ENCODE measurements around the gene GFM1.
A peak's percentile ranks its signal among the peaks of the same experiment; 100 is the strongest.

GFM1 gene

GRCh38 chr3:158666416-158666815 is 22.1 kb downstream of the GFM1 start:
- no peak for TF ChIP-seq SUZ12 (IDR thresholded peaks at IDR 0.05)
- TF ChIP-seq NFRKB (IDR thresholded peaks at IDR 0.05), result no peak
- no peak for TF ChIP-seq L3MBTL2 (conservative IDR thresholded peaks at IDR 0.05)
- TF ChIP-seq HDGF (IDR thresholded peaks at IDR 0.05; ENCODE audit: borderline replicate concordance), result no peak
- TF ChIP-seq FOXA1 (IDR thresholded peaks at IDR 0.05), result no peak
- TF ChIP-seq TARDBP (IDR thresholded peaks at IDR 0.05), result no peak
- no peak for TF ChIP-seq ELF4 (IDR thresholded peaks at IDR 0.05)
- TF ChIP-seq LEF1 (IDR thresholded peaks at IDR 0.05; ENCODE audit: borderline replicate concordance), result no peak
- no peak for TF ChIP-seq ZNF384 (IDR thresholded peaks at IDR 0.05)
- TF ChIP-seq CTBP1 (IDR thresholded peaks at IDR 0.05; ENCODE audit: borderline replicate concordance), result no peak
- no peak for TF ChIP-seq FOXM1 (IDR thresholded peaks at IDR 0.05; ENCODE audit: borderline replicate concordance)
- TF ChIP-seq, protein P1, sequence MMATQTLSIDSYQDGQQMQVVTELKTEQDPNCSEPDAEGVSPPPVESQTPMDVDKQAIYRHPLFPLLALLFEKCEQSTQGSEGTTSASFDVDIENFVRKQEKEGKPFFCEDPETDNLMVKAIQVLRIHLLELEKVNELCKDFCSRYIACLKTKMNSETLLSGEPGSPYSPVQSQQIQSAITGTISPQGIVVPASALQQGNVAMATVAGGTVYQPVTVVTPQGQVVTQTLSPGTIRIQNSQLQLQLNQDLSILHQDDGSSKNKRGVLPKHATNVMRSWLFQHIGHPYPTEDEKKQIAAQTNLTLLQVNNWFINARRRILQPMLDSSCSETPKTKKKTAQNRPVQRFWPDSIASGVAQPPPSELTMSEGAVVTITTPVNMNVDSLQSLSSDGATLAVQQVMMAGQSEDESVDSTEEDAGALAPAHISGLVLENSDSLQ (IDR thresholded peaks at IDR 0.05), result no peak
- TF ChIP-seq SP1 (IDR thresholded peaks at IDR 0.05), result no peak
- POLR2A ChIA-PET, result no interaction called here
- CTCF ChIA-PET, result no interaction called here
- no peak for DNase-seq (ENCODE audit: extremely low spot score)

GRCh38 chr3:158668506-158668905 is 24.2 kb downstream of the GFM1 start:
- DNase-seq (ENCODE audit: extremely low spot score), result no peak
- CTCF ChIA-PET, result no interaction called here
- TF ChIP-seq SUZ12 (IDR thresholded peaks at IDR 0.05) (no peak), SP1 (IDR thresholded peaks at IDR 0.05) (no peak), BHLHE40 (IDR thresholded peaks at IDR 0.05; ENCODE audit: borderline replicate concordance) (no peak), FOXA1 (IDR thresholded peaks at IDR 0.05) (no peak)
- POLR2A ChIA-PET, result no interaction called here

GRCh38 chr3:158671821-158672214 is 27.5 kb downstream of the GFM1 start:
- ChIA-PET POLR2A (no interaction called here), CTCF (interaction anchor here (0.6 kb wide), 1 partner anchor 12 kb away, joined by 3 read pairs; no protein-coding TSS in a partner anchor)
- peak; percentile 4 for DNase-seq (ENCODE audit: extremely low spot score)
- TF ChIP-seq BHLHE40 (IDR thresholded peaks at IDR 0.05; ENCODE audit: borderline replicate concordance) (no peak), NFRKB (IDR thresholded peaks at IDR 0.05) (no peak), FOXM1 (IDR thresholded peaks at IDR 0.05; ENCODE audit: borderline replicate concordance) (no peak), HDGF (IDR thresholded peaks at IDR 0.05; ENCODE audit: borderline replicate concordance) (no peak), ELF4 (IDR thresholded peaks at IDR 0.05) (no peak)

GRCh38 chr3:158672215-158673176 is 28.2 kb downstream of the GFM1 start, which contains the start of gene LXN:
Gene LXN, minus strand, starts transcription at chr3:158672648. Its CDS starts 170 bp downstream, at chr3:158672478.
- CTCF ChIA-PET, result interaction anchor here (0.6 kb wide), 1 partner anchor 13 kb away, joined by 3 read pairs; no protein-coding TSS in a partner anchor

GRCh38 chr3:158678687-158679086 is 34.4 kb downstream of the GFM1 start:
- TF ChIP-seq FOXK2 (IDR thresholded peaks at IDR 0.05) (no peak), L3MBTL2 (conservative IDR thresholded peaks at IDR 0.05) (no peak), FOXA1 (IDR thresholded peaks at IDR 0.05) (no peak), ZNF384 (IDR thresholded peaks at IDR 0.05) (no peak), HDGF (IDR thresholded peaks at IDR 0.05; ENCODE audit: borderline replicate concordance) (no peak), LEF1 (IDR thresholded peaks at IDR 0.05; ENCODE audit: borderline replicate concordance) (no peak), CTBP1 (IDR thresholded peaks at IDR 0.05; ENCODE audit: borderline replicate concordance) (no peak)
- TF ChIP-seq, protein P1 (IDR thresholded peaks at IDR 0.05), result no peak
- ChIA-PET CTCF (no interaction called here), POLR2A (no interaction called here)
- DNase-seq (ENCODE audit: extremely low spot score), result no peak

More at GRCh38 chr3:158672215-158673176, 28.2 kb downstream of the GFM1 start, which contains the start of gene LXN:
- TF ChIP-seq ELF4 (IDR thresholded peaks at IDR 0.05) (no peak), FOXA1 (IDR thresholded peaks at IDR 0.05) (no peak), L3MBTL2 (conservative IDR thresholded peaks at IDR 0.05) (no peak), FOXM1 (IDR thresholded peaks at IDR 0.05; ENCODE audit: borderline replicate concordance) (no peak), HDGF (IDR thresholded peaks at IDR 0.05; ENCODE audit: borderline replicate concordance) (no peak), ARNT (IDR thresholded peaks at IDR 0.05) (no peak), FOXK2 (IDR thresholded peaks at IDR 0.05) (no peak), SUZ12 (IDR thresholded peaks at IDR 0.05) (no peak)
- TF ChIP-seq, protein P1 (IDR thresholded peaks at IDR 0.05), result no peak
- POLR2A ChIA-PET, result no interaction called here
- DNase-seq (ENCODE audit: extremely low spot score), result peak; percentile 77

DNA sequence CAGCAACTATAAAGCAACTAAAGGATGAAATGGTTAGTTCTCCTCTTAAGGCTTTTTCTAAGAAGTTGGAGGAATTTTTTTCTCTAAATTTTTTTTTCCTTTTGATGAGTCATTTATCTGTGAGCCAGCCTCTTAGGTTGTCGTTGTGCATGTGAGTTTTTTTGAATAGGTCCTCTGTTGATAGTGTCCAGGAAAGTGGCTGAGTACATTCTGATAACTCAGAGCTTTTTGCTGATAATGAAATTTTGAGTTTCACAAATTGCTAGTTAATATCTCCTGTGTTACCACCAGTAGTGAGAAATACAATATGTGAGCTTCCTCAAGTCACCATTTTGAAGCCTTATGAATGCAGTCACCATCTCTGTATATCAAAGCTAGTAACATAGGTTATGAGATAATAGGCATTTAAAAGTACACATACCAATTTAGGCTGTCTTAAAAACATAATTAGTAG is 35.2 kb downstream of the GFM1 start:
- TF ChIP-seq LEF1 (IDR thresholded peaks at IDR 0.05; ENCODE audit: borderline replicate concordance), result no peak
- TF ChIP-seq SP1 (IDR thresholded peaks at IDR 0.05), result no peak
- TF ChIP-seq SUZ12 (IDR thresholded peaks at IDR 0.05), result no peak
- no peak for TF ChIP-seq NFRKB (IDR thresholded peaks at IDR 0.05)
- no peak for TF ChIP-seq FOXM1 (IDR thresholded peaks at IDR 0.05; ENCODE audit: borderline replicate concordance)
- no peak for TF ChIP-seq TARDBP (IDR thresholded peaks at IDR 0.05)
- TF ChIP-seq ARNT (IDR thresholded peaks at IDR 0.05), result no peak
- no peak for TF ChIP-seq FOXA1 (IDR thresholded peaks at IDR 0.05)
- TF ChIP-seq FOXK2 (IDR thresholded peaks at IDR 0.05), result no peak
- POLR2A ChIA-PET, result no interaction called here
- CTCF ChIA-PET, result no interaction called here
- DNase-seq (ENCODE audit: extremely low spot score), result no peak

Data from HEK293T (cell line).